GM18499 (cell line): ENCODE measurements around the gene DOCK2.
A peak's percentile ranks its signal among the peaks of the same experiment; 100 is the strongest.
"Not testable (repeated sequence)": the region's sequence is repeated elsewhere in the genome, so short reads cannot be mapped to it uniquely, and the experiment has no call there.

Source experiments
- ATAC-seq: cut with Tn5 transposase; IDR thresholded peaks from one replicate; pipeline ENCODE4 v1.9.1; 2021; ENCODE audit warnings: moderate number of reproducible peaks; ENCODE audit not compliant: insufficient read depth, unreplicated experiment

The DOCK2 gene

GRCh38 chr5:169636477-169637084 lies 494 bp upstream of the DOCK2 start:
- no peak for ATAC-seq

GRCh38 chr5:169637549-169638121 lies 560 bp downstream of the DOCK2 start:
- peak; percentile 45 for ATAC-seq

- no peak for ATAC-seq
Measured at GRCh38 chr5:169641253-169641652, 4.2 kb downstream of the DOCK2 start.

- ATAC-seq, result no peak
Measured at GRCh38 chr5:169646856-169647255, 9.8 kb downstream of the DOCK2 start.

- no peak for ATAC-seq
Measured at GRCh38 chr5:169647566-169647965, 10.5 kb downstream of the DOCK2 start.

- ATAC-seq, result no peak
Measured at GRCh38 chr5:169648725-169649310, 11.7 kb downstream of the DOCK2 start.

- ATAC-seq, result no peak
Measured at GRCh38 chr5:169649486-169649885, 12.4 kb downstream of the DOCK2 start.

GRCh38 chr5:169650701-169651331 lies 13.7 kb downstream of the DOCK2 start:
- peak; percentile 47 for ATAC-seq

GRCh38 chr5:169651526-169651925 lies 14.5 kb downstream of the DOCK2 start:
- no peak for ATAC-seq

- ATAC-seq, result no peak
Measured at GRCh38 chr5:169652057-169652456, 15.0 kb downstream of the DOCK2 start.

GRCh38 chr5:169653091-169653490 lies 16.0 kb downstream of the DOCK2 start:
- ATAC-seq, result no peak

- ATAC-seq, result no peak
Measured at GRCh38 chr5:169655353-169655752, 18.3 kb downstream of the DOCK2 start.

GRCh38 chr5:169656125-169656901 lies 19.2 kb downstream of the DOCK2 start:
- peak; percentile 74 for ATAC-seq

GRCh38 chr5:169657127-169657526 lies 20.1 kb downstream of the DOCK2 start:
- no peak for ATAC-seq

GRCh38 chr5:169662451-169662850 lies 25.4 kb downstream of the DOCK2 start:
- ATAC-seq, result not testable (repeated sequence)

- ATAC-seq, result no peak
Measured at GRCh38 chr5:169663537-169663936, 26.5 kb downstream of the DOCK2 start.

- no peak for ATAC-seq
Measured at GRCh38 chr5:169666365-169666764, 29.3 kb downstream of the DOCK2 start.

GRCh38 chr5:169667896-169668674 lies 31.0 kb downstream of the DOCK2 start:
- no peak for ATAC-seq

GRCh38 chr5:169668732-169669131 lies 31.7 kb downstream of the DOCK2 start:
- no peak for ATAC-seq
